GM18870 (cell line): Measurements from ENCODE around the gene LPIN1.

ENCODE experiments used
- ATAC-seq: cut with Tn5 transposase; IDR thresholded peaks from one replicate; pipeline ENCODE4 v1.9.1; 2021; ENCODE audit warnings: moderate library complexity; ENCODE audit not compliant: unreplicated experiment

LPIN1 gene

GRCh38 chr2:11861044-11861443 lies 114.6 kb downstream of the LPIN1 start:
- ATAC-seq: no peak

DNA sequence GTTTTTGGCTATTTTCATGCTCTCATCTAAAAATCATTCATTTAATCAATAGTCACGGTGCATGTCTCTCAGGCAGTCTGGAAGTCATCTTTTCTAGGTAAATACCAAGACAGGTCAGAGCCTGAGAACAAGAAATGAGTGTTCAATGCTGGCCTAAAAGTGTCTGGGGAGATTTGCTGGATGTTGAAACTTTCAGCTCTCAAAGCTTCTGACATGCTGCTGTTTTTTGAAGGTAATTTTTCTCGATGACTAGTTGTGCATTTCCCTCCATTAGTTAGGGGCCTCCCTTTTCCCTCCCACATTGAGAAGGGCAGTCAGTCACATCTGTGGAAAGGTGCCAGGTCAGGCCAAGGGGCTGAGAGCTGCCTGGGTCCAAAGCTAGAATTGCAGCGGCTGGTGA lies 115.6 kb downstream of the LPIN1 start:
- ATAC-seq: no peak

- no peak for ATAC-seq
Measured at GRCh38 chr2:11863103-11863502, 116.7 kb downstream of the LPIN1 start.

- no peak for ATAC-seq
Measured at GRCh38 chr2:11863513-11864328, 117.3 kb downstream of the LPIN1 start.

DNA sequence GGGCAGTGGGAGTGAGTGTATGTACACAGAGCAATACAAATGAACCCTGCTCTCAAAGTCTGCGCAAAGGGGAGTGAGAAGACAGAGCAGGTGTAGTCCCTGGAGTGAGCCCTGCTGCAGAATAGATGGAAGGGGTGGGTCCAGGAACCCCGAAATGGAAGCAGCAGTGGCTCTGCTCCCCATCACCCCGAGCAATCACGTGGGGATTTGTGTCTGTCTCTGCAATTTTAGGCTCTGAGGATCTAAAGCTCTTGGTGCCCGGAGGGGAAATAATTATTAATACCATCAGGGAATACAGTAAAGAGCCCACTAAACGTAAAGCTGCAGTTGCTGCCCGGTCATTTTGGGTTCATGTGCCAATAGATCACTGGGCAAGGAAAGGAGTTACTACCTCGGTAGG lies 118.3 kb downstream of the LPIN1 start:
- no peak for ATAC-seq

DNA sequence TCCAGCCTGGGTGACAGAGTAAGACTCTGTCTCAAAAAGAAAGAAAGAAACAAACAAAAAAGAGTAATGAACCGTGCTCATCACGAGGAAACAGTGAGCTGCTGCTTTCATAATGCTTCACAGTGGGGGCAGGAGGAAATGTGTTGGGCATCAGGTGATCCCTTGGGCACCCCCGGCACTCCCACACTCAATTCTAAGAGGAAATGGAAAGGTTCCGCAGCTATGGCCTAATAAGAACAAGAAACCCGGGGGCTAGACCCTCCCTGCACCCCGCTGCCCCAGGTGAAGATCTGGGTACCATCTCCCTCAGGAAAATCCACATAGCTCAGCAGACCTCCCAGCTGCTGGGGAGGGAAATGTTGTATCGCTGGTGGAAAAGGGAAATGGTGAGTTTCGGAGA lies 118.9 kb downstream of the LPIN1 start:
- peak; percentile 40 for ATAC-seq

DNA sequence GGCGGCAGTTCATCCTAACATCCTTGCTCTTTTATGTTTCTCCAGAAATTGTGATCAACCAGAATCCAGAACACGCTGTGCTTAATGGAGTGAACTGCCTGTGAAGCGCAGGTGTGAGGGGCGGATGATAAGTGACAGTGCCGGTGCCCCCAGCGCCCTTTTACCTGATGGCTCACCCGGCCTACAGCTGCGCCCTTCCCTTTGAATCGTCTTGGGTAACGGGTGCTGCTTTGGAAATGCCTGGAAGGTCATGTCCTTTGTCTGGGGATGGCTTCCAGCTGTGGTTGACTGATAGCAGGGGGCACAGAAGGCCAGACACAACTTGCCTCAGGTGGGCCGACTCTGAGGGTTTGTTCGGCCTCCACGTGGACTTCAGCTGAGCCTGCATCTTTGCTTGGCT lies 119.4 kb downstream of the LPIN1 start:
- ATAC-seq: no peak

DNA sequence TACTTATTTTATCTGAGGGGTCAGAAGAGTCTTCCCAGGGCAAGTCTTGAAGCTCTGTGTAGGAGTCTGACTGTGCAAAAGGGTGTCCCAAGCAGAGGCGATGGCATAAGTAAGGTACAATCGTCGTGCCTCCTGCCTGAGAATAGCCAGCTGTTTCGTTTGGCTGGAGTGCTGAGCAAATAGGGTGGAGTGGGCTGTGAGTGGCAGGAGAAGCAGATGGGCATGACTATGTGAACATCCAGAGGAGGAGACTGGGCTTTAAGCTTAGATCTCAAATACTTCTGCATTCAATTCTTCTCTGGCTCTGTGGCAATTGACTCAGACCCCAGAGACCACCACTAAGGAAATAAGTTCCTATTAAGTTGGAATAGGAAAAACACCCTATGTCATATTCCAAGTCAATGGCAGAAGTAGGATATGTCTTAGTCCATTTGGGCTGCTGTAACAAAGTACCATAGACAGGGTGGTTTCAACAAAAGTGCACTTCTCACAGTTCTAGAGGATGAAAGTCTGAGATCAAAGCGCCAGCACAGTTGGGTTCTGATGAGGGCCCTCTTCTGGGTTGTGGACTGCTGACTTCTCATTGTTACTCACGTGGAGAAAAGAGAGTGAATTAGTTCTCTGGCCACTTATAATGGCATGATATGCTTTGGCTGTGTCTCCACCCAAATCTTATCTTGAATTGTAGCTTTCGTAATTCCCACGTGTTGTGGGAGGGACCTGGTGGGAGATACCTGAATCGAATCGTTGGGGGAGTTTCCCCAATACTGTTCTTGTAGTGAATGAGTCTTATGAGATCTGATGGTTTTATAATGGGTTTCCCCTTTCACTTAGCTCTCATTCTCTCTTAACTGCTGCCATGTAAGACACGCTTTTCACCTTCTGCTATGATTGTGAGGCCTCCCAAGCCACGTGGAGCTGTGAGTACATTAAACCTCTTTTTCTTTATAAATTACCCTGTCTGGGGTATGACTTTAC lies 120.2 kb downstream of the LPIN1 start:
- ATAC-seq: peak; percentile 47

GRCh38 chr2:11867926-11868325 lies 121.5 kb downstream of the LPIN1 start:
- no peak for ATAC-seq

DNA sequence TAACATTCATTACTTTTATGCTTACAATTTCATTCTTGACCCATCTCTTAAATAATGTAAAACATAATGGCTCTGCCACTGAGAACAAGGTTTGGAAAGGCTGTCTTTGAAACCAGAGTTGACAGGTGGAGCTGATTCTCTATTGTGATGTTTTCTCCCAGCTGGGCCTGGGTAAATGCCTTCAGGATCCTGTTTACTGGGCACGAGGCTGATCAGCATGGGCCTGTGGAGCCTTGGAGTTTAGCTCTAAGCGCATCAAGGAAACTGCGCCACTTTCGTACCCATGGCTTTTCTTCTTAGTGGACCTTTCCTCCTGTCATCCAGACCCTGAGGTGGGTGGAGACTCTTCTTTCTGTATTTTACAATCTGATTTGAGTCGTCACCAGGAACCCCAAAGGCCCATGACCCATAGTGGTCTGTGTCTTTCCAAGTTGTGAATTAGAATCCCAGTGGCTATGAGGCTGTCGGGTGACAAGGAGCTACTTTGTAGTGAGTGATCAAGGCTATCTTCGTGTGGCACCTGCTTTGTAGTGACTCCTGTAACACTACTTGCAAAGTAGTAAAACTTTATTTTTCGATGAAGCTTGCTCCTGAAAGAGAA lies 123.1 kb downstream of the LPIN1 start:
- ATAC-seq: no peak

- no peak for ATAC-seq
Measured at GRCh38 chr2:11870064-11870463, 123.6 kb downstream of the LPIN1 start.

DNA sequence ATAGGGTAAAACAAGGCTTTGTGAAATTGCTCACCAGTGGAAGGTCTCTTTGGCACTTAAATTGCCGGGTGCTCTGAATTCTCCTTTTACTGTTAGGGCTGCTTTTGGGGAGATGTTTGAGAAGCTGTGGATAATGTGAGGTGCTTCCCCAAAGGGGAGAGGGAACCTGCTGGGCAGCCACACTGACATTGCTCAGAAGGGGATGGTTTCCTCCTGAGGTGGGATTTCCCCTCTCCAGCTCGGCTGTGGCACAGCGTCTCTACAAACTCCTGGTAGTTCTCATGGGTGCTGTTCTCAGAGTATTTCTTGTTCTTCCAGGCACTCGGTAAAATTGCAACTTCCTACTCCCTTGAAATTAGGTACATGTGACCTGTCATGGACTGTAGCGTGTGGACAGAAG lies 124.2 kb downstream of the LPIN1 start:
- peak; percentile 47 for ATAC-seq

DNA sequence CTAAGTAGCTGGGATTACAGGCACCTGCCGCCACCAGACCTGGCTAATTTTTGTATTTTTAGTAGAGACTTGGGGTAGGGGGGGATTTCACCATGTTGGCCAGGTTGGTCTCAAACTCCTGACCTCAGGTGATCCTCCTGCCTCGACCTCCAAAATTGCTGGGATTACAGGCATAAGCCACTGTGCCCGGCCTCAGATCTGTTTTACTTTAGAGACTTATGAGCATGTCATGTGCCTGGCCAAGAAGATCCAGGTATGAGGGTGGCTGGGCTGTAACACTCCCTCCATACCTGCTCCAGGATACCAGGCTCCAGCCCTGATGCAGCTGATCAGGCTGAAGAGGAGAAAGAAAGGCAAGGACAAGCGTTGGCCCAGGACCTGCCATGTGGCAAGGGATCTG lies 125.0 kb downstream of the LPIN1 start:
- no peak for ATAC-seq

DNA sequence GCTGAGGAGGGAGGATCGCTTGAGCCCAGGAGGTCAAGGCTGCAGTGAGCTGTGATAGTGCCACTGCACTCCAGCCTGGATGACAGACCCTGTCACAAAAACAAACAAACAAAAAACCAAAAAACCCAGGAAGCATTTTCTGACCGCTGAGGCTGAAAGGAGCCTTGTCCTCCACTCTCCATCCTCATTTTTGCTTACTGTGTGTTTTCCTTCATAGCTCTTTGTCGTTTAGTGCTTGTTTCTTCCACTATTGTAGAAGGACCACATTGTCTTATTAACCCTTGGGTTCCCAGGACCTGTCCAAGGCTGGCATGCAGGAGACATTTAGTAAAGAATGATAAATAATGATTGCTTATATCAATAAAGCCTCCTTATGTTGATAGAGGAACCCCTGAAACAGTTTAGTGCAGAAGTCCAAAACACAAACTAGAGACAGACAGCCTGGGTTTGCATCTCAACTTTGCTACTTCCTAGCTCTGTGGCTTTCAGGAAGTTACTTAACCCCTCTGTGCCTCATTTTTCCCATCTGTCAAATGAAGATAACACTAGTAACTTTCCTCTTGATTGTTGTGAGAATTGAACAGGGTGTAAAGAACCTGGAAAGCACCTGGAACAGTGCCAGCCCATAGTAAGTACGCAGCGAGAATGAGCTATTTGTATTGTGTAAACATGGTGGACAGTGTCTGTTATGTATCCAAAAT lies 126.0 kb downstream of the LPIN1 start:
- no peak for ATAC-seq

DNA sequence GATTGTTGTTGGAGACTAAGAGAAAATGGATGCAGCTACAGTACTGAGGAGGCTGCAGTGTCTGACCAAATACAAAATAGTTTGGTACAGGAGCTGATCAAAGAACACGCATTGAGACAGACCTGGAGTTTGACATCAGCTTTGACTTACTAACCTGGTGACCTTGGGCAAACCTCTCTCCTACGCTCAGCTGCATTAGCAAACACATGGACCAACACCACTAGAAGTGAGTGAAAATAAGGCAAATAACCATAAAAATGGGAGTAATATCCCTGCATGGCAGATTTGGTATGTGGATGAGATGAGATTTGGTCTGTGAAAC lies 126.5 kb downstream of the LPIN1 start:
- ATAC-seq: no peak

DNA sequence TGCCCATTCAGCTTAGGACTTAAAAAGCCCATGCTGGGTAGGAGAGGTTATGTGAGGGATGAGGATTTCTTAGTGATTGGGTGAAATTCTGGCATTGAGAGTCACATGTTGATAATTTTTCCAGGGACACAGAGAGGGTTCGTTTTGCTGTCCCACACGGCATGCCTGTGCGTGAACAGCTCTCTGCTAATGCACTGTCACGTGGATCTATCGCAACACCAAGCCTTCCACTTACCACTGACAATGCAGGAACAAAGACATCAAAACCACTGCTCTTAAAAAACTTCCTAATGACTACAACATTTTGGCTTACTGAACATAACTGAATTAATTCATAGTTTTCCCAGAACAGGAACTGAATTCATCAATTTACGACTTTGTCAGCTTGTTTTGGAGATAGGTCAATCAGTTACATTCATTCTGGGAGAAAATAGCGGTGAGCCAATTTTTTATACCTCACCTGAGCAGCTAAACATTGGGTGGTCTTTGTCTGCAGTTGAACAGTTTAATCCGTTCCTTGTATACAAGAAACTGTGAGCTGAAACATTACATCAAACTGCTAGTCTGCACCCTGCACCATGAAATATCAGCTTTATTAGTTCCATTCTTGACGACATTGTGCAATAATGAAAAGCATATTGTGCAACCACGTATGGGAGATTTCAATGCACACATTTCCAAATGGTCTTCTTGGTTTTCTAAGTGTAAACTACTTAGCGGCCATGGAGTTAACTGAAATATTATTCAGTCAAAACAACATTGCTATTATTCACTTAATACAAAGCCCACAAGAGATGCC lies 127.1 kb downstream of the LPIN1 start:
- ATAC-seq: no peak

DNA sequence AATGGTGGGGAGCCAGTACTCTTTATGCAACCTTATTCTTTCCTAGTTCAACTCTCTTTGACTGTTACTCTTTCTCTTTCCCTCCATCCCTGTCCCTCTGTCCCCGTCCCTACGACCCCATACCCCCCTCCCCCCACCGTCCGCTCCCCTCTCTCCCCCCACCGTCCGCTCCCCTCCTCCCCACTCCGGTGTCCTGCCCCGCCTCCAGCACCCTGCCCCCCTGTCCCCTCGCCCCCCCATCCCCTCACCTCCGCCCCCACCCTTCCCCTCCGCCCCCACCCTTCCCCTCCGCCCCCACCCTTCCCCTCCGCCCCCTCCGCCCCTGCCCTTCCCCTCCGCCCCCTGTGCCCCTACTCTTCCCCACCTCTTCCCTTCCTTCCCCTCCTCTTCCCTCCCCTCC lies 128.4 kb downstream of the LPIN1 start:
- ATAC-seq: no peak

DNA sequence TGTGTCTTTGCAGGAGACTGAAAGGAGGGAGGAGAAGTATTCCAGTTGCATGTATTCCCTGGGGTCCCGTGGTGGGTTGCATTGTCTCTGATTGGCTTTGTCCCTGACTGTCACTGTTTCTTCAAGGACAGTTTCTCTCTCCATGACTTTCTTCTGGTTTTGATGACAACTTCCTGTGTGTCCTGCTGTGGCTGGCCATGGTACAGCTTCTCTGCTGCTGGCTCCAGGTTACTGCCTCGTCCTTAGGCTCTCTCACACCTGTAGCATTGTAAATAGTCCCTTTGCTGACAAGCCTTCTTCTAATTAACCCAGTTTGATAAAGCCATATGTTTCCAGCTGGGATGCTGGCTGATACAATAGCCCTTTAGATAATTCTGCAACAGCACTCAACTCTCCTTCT lies 129.0 kb downstream of the LPIN1 start:
- no peak for ATAC-seq

- ATAC-seq: no peak
Measured at GRCh38 chr2:11876436-11876835, 130.0 kb downstream of the LPIN1 start.

DNA sequence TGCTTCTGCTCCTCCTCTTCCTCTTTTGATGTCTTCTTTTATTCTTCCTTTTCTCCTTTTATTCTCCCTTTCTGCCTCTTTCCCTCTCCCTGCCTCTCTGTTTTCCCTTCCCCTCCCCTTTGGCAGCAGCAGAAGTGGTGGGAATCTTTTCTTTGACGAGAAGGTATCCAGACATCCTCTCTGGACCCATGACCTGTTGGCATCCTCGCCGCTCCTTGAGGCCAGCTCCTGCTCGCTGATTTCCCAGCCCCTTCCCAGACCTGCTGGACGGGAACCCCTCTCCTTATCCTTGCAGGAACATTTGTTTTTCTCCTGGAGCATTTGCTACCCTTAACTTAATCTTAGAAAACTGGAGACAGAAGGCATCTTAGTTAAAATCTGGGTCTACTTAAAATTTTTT lies 130.5 kb downstream of the LPIN1 start:
- ATAC-seq: no peak
